GM12875 (cell line): ENCODE data around the gene PIKFYVE.

Experiments used
- H3K4me3 ChIP-seq: one replicate; pipeline ENCODE4 v1.5.1; 2011; ENCODE audit warnings: low read depth, low read length, control low read depth
- TF ChIP-seq, protein P1 (sequence below): IDR thresholded peaks from 2 replicates; pipeline ENCODE4 v1.5.1; 2011; ENCODE audit warnings: low read depth, mild to moderate bottlenecking, control low read depth, inconsistent platforms, low read length, moderate library complexity, borderline replicate concordance; ENCODE audit not compliant: insufficient read depth

Gene PIKFYVE

DNA sequence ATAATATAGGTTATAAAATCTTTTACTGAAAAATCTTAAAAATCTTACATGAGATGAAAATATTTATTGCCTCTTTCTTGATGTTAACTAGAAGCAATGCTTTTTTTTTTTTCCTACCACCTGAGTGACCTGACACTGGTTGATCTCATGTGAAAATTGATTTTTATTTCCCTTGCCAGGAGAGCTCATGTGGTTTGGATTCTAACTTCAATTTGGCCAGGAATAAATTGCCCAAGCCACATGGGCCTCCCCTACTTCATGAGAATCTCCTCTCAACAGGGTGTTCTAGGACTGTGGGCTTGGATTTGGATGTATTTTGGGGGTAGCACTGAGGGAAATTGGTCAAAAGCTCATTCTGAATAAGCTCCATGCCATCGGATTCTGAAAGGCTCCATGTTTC, 31.3 kb upstream of the PIKFYVE start:
- TF ChIP-seq, protein P1, sequence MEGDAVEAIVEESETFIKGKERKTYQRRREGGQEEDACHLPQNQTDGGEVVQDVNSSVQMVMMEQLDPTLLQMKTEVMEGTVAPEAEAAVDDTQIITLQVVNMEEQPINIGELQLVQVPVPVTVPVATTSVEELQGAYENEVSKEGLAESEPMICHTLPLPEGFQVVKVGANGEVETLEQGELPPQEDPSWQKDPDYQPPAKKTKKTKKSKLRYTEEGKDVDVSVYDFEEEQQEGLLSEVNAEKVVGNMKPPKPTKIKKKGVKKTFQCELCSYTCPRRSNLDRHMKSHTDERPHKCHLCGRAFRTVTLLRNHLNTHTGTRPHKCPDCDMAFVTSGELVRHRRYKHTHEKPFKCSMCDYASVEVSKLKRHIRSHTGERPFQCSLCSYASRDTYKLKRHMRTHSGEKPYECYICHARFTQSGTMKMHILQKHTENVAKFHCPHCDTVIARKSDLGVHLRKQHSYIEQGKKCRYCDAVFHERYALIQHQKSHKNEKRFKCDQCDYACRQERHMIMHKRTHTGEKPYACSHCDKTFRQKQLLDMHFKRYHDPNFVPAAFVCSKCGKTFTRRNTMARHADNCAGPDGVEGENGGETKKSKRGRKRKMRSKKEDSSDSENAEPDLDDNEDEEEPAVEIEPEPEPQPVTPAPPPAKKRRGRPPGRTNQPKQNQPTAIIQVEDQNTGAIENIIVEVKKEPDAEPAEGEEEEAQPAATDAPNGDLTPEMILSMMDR: no peak
- H3K4me3 ChIP-seq: no peak overlapping the region

DNA sequence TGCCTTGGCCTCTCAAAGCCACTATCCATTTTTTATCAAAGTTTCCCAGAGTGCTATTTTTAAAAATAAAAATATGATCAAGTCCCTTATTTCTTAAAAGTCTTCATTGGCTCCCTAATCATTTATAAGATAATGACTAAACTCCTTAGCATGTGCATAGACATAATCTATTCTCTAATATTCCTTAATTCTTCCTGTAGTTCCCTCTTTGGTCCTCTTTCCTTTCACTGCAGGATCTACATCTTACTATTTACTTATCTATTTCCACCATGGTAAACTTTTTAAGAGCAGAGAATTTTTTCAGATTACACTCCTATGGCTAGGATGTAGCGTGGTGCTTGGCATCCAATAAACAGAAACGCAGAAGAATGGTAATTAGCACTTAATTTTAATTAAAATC, 30.2 kb upstream of the PIKFYVE start:
- no peak overlapping the region for H3K4me3 ChIP-seq
- TF ChIP-seq, protein P1: no peak

DNA sequence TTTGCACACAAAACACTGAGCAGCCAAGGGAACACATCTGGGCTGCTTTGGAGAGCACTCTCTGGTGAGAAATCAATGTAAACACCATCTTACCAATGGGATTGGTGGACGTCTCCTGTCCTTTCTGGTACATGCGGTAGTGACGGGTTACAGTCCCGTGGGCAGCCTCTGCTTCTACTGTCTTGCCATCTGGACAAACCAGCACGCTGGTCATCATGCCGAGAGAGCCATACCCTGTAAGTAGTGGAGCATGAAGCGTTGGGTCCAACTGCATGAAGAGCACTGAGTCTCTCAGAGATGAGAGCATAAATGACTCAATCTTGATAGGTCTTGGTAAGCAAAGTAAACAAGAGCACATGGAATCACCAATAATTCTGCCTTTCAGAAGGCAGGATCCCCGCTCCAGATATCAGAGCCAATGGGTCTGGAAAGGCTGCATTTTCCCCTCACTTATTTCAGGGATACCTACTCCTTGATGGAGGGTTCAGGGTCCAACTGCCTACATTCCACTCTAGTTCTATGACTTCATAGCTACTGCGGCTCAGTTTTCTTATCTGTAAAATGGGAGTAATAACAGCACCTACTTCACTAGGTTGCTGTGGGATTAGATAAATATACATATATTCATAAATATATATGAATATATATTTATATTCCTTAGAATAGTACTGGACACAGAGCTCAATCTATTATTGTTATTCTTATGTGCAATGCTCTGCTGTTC, 26.1 kb upstream of the PIKFYVE start:
- TF ChIP-seq, protein P1: no peak
- H3K4me3 ChIP-seq: no peak overlapping the region

DNA sequence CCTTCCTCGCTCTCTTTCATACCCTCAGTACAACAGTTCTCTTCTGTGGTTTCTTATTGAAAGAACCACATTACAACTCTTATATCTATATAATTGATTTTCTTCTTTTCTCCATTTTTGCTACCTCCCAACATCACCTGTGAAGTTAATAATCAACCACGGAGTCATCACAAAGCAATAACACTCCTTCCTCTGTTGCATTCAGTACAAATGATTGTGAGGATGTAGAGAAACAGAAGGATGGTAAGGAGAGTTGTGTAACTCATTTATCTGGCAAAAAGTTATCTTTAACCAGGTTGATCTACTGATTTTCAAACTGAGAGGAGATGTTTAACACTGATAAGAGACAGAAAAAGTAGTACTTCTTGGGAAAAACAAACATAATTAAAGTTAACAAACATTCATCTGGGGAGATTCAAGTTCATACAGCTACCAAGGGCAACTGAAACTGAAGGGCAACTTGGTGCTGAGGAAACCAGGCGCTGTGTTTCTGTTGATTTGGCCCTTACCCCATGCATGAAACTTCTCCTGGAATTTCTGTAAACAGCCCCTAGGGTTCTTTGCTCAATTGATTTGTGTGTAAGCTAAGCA, 25.3 kb upstream of the PIKFYVE start:
- TF ChIP-seq, protein P1: no peak
- H3K4me3 ChIP-seq: no peak overlapping the region

DNA sequence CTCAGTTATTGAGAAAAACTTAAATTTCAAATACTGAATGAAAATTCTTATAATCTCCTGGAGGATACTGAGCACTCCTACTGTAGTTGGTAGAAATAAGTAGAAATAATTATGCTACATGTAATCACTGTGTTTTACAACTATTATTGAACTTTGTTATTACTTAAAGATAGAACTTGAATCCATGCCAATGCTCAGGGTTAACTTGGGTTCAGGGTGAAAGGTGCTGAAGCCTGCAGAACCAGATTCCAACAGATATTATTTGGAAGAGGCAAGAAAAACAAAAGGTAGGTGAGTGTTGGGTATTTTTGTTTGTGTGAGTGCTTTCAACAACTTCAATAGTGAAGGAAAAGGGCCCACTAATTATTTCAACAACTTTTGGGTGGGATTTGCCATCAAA, 21.6 kb upstream of the PIKFYVE start:
- TF ChIP-seq, protein P1: no peak
- H3K4me3 ChIP-seq: no peak overlapping the region

DNA sequence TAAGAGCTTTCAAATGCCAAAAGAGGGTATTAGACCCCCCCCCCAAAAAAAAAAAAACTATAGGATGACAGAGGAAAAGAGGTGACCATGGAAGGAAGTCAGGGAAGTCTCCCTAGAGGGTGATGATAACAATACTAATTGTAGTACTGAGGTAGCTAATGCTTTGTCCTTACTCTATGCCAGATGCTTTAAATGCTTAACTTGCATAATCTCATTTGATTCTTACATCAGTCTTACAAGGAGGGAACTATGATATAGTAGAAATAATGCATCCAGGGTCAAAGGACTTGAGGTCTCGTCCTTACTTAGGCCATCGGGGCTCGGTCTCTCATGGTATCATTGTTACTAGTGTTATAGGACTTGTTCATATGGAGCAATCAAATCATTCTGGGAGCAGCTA, 20.3 kb upstream of the PIKFYVE start:
- TF ChIP-seq, protein P1: no peak

DNA sequence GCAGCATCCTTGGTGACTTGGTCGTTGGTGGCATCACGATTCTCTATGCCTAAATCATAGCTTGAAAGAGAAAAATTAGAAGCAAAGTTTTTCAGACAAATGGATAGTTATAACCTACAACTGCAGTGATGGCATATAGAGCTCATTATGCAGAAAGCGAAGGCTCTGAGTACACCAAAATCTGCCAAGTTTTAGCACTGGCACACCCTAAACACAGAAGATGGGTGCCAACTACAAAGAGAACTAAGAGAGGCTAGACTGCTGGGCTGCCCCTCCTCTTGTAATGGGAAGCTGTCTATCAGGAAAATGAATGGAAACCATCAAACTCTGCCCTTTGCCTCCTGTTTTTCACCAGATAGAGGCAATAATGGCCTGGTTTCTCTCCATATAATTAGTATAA, 17.5 kb upstream of the PIKFYVE start:
- H3K4me3 ChIP-seq: no peak overlapping the region

More for the DNA sequence above, 20.3 kb upstream of the PIKFYVE start:
- H3K4me3 ChIP-seq: no peak overlapping the region

More for the DNA sequence above, 17.5 kb upstream of the PIKFYVE start:
- TF ChIP-seq, protein P1: no peak
